ENCODE data around the gene SLC3A2. TPM values are rescaled to one million over a fixed set of nuclear protein-coding genes. Genes with fewer than 3 reads are reported as not detected.

The SLC3A2 gene
- total and polyA plus RNA-seq, 2 of the 13 experiments (the other 11 are each of a cell fraction or from before 2014, with no cell fraction given) = 213 to 226 TPM

DNA sequence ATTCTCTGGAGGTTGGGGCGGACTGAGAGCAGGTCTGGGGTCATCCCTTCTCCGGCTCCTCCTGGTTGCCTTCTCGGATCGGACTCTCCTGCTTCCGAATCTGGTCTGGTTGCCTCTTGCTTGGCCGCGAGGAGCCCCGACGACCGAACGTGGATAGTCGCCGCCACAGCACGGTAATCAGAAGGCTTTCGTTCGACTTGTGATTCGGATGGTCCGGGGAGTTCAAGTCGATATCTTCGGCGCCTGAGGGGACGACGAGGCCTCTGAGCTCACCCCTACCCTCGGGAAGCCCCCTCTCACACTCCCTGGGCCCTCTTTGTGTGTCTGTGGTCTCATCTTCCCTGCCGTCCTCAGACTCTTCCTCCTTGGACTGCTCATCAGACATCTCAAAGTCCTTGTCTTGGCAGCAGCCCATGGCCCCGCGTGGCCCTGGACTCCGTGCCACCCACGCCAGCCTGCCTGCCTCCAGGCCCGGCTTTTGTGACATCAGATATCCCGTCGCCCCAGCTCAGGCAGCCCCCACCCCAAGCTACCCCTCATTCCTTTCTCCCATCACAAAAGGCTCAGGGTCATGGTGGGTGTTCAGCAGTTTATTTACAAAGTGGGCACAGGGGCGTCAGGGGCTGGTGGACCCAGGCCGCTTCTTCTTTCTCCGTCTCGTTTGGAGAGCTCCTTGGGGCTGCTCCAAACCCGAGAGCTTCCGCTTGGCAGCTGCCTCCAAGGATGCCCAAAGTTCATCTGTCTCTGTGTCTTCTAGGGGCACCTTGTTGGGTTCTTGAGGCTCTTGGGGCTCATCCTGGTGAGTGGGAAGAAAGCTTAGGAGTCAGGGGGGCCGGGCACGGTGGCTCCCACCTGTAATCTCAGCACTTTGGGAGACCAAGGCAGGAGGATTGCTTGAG, 48.1 kb upstream of the SLC3A2 start, which contains the start of gene TEX54 (continued):
- TF ChIP-seq, protein P1, sequence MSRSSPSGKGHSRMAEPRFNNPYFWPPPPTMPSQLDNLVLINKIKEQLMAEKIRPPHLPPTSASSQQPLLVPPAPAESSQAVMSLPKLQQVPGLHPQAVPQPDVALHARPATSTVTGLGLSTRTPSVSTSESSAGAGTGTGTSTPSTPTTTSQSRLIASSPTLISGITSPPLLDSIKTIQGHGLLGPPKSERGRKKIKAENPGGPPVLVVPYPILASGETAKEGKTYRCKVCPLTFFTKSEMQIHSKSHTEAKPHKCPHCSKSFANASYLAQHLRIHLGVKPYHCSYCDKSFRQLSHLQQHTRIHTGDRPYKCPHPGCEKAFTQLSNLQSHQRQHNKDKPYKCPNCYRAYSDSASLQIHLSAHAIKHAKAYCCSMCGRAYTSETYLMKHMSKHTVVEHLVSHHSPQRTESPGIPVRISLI (CRISPR knock-in tag; IDR thresholded peaks at IDR 0.05; ENCODE audit: borderline replicate concordance) = no peak
- TF ChIP-seq, protein P2, sequence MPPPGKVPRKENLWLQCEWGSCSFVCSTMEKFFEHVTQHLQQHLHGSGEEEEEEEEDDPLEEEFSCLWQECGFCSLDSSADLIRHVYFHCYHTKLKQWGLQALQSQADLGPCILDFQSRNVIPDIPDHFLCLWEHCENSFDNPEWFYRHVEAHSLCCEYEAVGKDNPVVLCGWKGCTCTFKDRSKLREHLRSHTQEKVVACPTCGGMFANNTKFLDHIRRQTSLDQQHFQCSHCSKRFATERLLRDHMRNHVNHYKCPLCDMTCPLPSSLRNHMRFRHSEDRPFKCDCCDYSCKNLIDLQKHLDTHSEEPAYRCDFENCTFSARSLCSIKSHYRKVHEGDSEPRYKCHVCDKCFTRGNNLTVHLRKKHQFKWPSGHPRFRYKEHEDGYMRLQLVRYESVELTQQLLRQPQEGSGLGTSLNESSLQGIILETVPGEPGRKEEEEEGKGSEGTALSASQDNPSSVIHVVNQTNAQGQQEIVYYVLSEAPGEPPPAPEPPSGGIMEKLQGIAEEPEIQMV (CRISPR knock-in tag; IDR thresholded peaks at IDR 0.05; ENCODE audit: low read depth) = no peak
- TF ChIP-seq, protein P3, sequence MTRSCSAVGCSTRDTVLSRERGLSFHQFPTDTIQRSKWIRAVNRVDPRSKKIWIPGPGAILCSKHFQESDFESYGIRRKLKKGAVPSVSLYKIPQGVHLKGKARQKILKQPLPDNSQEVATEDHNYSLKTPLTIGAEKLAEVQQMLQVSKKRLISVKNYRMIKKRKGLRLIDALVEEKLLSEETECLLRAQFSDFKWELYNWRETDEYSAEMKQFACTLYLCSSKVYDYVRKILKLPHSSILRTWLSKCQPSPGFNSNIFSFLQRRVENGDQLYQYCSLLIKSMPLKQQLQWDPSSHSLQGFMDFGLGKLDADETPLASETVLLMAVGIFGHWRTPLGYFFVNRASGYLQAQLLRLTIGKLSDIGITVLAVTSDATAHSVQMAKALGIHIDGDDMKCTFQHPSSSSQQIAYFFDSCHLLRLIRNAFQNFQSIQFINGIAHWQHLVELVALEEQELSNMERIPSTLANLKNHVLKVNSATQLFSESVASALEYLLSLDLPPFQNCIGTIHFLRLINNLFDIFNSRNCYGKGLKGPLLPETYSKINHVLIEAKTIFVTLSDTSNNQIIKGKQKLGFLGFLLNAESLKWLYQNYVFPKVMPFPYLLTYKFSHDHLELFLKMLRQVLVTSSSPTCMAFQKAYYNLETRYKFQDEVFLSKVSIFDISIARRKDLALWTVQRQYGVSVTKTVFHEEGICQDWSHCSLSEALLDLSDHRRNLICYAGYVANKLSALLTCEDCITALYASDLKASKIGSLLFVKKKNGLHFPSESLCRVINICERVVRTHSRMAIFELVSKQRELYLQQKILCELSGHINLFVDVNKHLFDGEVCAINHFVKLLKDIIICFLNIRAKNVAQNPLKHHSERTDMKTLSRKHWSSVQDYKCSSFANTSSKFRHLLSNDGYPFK (CRISPR knock-in tag; IDR thresholded peaks at IDR 0.05; ENCODE audit: borderline replicate concordance) = no peak
- TF ChIP-seq ZSCAN20 (CRISPR knock-in tag; IDR thresholded peaks at IDR 0.05; ENCODE audit: borderline replicate concordance) (0 out of 2 replicates have a peak, but pooled peaks have one; percentile 58), KMT2A (CRISPR knock-in tag; IDR thresholded peaks at IDR 0.05) (no peak), RFX5 (IDR thresholded peaks at IDR 0.05; ENCODE audit: low read depth, low read length) (no peak), RBFOX2 (IDR thresholded peaks at IDR 0.05; ENCODE audit: low read depth, low read length) (peak; percentile 13; the same call in 1 of the 2 replicates), ZNF335 (CRISPR knock-in tag; IDR thresholded peaks at IDR 0.05) (no peak), TBL1XR1 (IDR thresholded peaks at IDR 0.05; ENCODE audit: borderline replicate concordance, low read length, partially characterized antibody) (no peak), ZNF598 (CRISPR knock-in tag; IDR thresholded peaks at IDR 0.05; ENCODE audit: borderline replicate concordance) (no peak), SOX6 (IDR thresholded peaks at IDR 0.05) (no peak), SOX6 (CRISPR knock-in tag; IDR thresholded peaks at IDR 0.05) (no peak), WIZ (CRISPR knock-in tag; IDR thresholded peaks at IDR 0.05) (no peak), RARG (CRISPR knock-in tag; IDR thresholded peaks at IDR 0.05; ENCODE audit: low read depth) (no peak), NRL (CRISPR knock-in tag; IDR thresholded peaks at IDR 0.05; ENCODE audit: borderline replicate concordance) (no peak), SNAI1 (CRISPR knock-in tag; IDR thresholded peaks at IDR 0.05; ENCODE audit: borderline replicate concordance) (no peak), HDAC1 (CRISPR knock-in tag; IDR thresholded peaks at IDR 0.05) (peak; percentile 32; the same call in 1 of the 2 replicates), TRIM24 (CRISPR knock-in tag; IDR thresholded peaks at IDR 0.05) (no peak)
- TF ChIP-seq, protein P4, sequence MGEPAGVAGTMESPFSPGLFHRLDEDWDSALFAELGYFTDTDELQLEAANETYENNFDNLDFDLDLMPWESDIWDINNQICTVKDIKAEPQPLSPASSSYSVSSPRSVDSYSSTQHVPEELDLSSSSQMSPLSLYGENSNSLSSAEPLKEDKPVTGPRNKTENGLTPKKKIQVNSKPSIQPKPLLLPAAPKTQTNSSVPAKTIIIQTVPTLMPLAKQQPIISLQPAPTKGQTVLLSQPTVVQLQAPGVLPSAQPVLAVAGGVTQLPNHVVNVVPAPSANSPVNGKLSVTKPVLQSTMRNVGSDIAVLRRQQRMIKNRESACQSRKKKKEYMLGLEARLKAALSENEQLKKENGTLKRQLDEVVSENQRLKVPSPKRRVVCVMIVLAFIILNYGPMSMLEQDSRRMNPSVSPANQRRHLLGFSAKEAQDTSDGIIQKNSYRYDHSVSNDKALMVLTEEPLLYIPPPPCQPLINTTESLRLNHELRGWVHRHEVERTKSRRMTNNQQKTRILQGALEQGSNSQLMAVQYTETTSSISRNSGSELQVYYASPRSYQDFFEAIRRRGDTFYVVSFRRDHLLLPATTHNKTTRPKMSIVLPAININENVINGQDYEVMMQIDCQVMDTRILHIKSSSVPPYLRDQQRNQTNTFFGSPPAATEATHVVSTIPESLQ (CRISPR knock-in tag; conservative IDR thresholded peaks at IDR 0.05) = no peak
- TF ChIP-seq, protein P5, sequence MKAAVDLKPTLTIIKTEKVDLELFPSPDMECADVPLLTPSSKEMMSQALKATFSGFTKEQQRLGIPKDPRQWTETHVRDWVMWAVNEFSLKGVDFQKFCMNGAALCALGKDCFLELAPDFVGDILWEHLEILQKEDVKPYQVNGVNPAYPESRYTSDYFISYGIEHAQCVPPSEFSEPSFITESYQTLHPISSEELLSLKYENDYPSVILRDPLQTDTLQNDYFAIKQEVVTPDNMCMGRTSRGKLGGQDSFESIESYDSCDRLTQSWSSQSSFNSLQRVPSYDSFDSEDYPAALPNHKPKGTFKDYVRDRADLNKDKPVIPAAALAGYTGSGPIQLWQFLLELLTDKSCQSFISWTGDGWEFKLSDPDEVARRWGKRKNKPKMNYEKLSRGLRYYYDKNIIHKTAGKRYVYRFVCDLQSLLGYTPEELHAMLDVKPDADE (CRISPR knock-in tag; IDR thresholded peaks at IDR 0.05) = no peak
